Loucy (cell line): ENCODE measurements around the gene SUPT20H.

ENCODE experiments used
- H2AFZ ChIP-seq: fragments of 200-600 bp; sonication (generic); 2 replicates; pipeline ENCODE4 v1.6.0; 2016; ENCODE audit warnings: antibody characterized with exemption, mild to moderate bottlenecking, low read length, moderate library complexity
- H3F3A ChIP-seq: fragments of 200-600 bp; 2 replicates; pipeline ENCODE4 v1.6.0; 2016; ENCODE audit warnings: antibody characterized with exemption, low read depth, mild to moderate bottlenecking
- H3K27me3 ChIP-seq: fragments of 200-600 bp; sonication (generic); 2 replicates; pipeline ENCODE4 v1.6.1; 2014; ENCODE audit warnings: low read length, mild to moderate bottlenecking; ENCODE audit not compliant: insufficient read depth, poor library complexity, severe bottlenecking
- H3K36me3 ChIP-seq: fragments of 200-600 bp; sonication (generic); 2 replicates; pipeline ENCODE4 v1.6.1; 2016; ENCODE audit warnings: low read length; ENCODE audit not compliant: insufficient read depth
- H3K4me1 ChIP-seq: fragments of 200-600 bp; sonication (generic); 2 replicates; pipeline ENCODE4 v1.5.1; 2014; ENCODE audit warnings: low read length, mild to moderate bottlenecking; ENCODE audit not compliant: insufficient read depth, poor library complexity, severe bottlenecking
- H3K4me2 ChIP-seq: fragments of 200-600 bp; sonication (generic); 2 replicates; pipeline ENCODE4 v1.6.0; 2014; ENCODE audit warnings: antibody characterized with exemption, low read length, low read depth, mild to moderate bottlenecking; ENCODE audit not compliant: poor library complexity, severe bottlenecking
- H3K4me3 ChIP-seq: fragments of 200-600 bp; sonication (generic); 2 replicates; pipeline ENCODE4 v1.5.1; 2014; ENCODE audit warnings: low read length, mild to moderate bottlenecking, mixed read lengths; ENCODE audit not compliant: poor library complexity, severe bottlenecking
- H3K79me2 ChIP-seq: fragments of 200-600 bp; sonication (generic); 2 replicates; pipeline ENCODE4 v1.6.1; 2014; ENCODE audit warnings: low read length; ENCODE audit not compliant: insufficient read depth
- H3K9ac ChIP-seq: fragments of 200-600 bp; sonication (generic); 2 replicates; pipeline ENCODE4 v1.6.0; 2014; ENCODE audit warnings: mild to moderate bottlenecking, low read depth, low read length, moderate library complexity; ENCODE audit not compliant: poor library complexity, severe bottlenecking
- H3K9me2 ChIP-seq: fragments of 200-600 bp; sonication (generic); replicated peaks from 2 replicates; pipeline ENCODE4 v1.6.1; 2016; ENCODE audit warnings: low read depth, low read length, mixed read lengths
- H3K9me3 ChIP-seq: fragments of 200-600 bp; sonication (generic); 2 replicates; pipeline ENCODE4 v1.6.1; 2014; ENCODE audit warnings: mild to moderate bottlenecking, antibody characterized with exemption, low read length, low read depth; ENCODE audit not compliant: insufficient read depth
- H4K20me1 ChIP-seq: fragments of 200-600 bp; sonication (generic); 2 replicates; pipeline ENCODE4 v1.6.0; 2014; ENCODE audit warnings: antibody characterized with exemption, low read length, mild to moderate bottlenecking; ENCODE audit not compliant: insufficient read depth, poor library complexity, severe bottlenecking
- EZH2phosphoT487 ChIP-seq: fragments of 200-600 bp; IDR thresholded peaks from 2 replicates; pipeline ENCODE4 v1.6.1; 2018; ENCODE audit warnings: antibody characterized with exemption, mild to moderate bottlenecking, moderate library complexity, borderline replicate concordance
- TF ChIP-seq, protein P1 (sequence below): fragments of 200-600 bp; sonication (generic); conservative IDR thresholded peaks from 2 replicates; pipeline ENCODE4 v1.5.1; 2014; ENCODE audit warnings: mild to moderate bottlenecking, antibody characterized with exemption, low read length

SUPT20H gene

DNA sequence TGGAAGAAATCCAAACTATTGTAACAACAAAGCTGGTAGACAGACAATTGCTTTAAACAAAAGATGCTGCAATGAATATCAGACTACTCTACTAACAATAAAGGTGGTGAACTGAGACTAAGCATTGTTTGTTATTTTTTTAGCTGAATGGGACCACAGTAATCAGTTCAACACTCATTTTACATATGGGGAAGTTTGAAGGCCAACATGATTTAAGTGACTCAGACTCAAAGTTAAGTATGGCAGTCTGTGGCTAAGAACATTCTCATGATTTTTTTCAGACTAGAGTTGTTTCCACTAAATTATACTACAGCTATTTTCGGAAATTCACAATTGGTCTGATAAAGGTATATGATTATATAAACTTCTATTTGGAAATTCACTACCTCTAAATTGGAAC, 48.5 kb downstream of the SUPT20H start:
- Histone ChIP-seq H3K9me2 (no peaks in the 10 kb centered on the region), H3K4me3 (peak overlapping the region; percentile 23), H3K9ac (no peak overlapping the region), H3K4me1 (peaks cover 31% of the 10 kb centered on the region), H4K20me1 (peaks cover 15% of the 10 kb centered on the region), H3K27me3 (no peaks in the 10 kb centered on the region), H3K4me2 (peak overlapping the region; percentile 45), H3K79me2 (peaks cover 18% of the 10 kb centered on the region), H3K36me3 (peaks cover 93% of the 10 kb centered on the region), H2AFZ (no peak overlapping the region), H3K9me3 (no peaks in the 10 kb centered on the region), H3F3A (0 out of 2 replicates have a peak, but pooled peaks cover 8% of the 10 kb centered on the region)
- TF ChIP-seq EZH2phosphoT487 = no peak
- TF ChIP-seq, protein P1, sequence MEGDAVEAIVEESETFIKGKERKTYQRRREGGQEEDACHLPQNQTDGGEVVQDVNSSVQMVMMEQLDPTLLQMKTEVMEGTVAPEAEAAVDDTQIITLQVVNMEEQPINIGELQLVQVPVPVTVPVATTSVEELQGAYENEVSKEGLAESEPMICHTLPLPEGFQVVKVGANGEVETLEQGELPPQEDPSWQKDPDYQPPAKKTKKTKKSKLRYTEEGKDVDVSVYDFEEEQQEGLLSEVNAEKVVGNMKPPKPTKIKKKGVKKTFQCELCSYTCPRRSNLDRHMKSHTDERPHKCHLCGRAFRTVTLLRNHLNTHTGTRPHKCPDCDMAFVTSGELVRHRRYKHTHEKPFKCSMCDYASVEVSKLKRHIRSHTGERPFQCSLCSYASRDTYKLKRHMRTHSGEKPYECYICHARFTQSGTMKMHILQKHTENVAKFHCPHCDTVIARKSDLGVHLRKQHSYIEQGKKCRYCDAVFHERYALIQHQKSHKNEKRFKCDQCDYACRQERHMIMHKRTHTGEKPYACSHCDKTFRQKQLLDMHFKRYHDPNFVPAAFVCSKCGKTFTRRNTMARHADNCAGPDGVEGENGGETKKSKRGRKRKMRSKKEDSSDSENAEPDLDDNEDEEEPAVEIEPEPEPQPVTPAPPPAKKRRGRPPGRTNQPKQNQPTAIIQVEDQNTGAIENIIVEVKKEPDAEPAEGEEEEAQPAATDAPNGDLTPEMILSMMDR = no peak

DNA sequence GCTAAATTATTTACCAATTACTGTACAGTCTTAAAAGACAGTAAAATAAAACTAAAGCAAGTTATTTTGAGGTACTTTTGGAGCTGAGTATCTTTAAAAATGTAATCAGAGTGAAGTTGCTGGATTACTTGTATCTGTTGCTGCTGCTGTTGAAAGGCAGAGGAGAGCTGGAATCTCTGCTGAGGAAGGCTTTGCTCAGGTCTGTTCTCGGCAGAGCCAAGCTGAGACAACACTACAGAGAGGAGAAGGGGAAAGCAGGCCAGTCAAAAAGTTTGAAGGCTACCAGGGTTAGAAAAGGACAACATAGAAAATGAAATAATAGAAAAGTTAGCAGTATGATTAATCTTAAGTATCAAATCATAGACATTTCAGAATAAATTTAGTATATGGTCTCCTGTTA, 49.1 kb downstream of the SUPT20H start:
- Histone ChIP-seq H3K79me2 (peaks cover 22% of the 10 kb centered on the region), H3K9me2 (no peaks in the 10 kb centered on the region), H3K27me3 (no peaks in the 10 kb centered on the region), H3K9ac (no peak overlapping the region), H4K20me1 (peaks cover 15% of the 10 kb centered on the region), H2AFZ (no peak overlapping the region), H3K4me3 (no peak overlapping the region), H3K4me2 (no peak overlapping the region), H3K9me3 (no peaks in the 10 kb centered on the region), H3K36me3 (peaks cover 93% of the 10 kb centered on the region), H3K4me1 (peaks cover 34% of the 10 kb centered on the region), H3F3A (0 out of 2 replicates have a peak, but pooled peaks cover 8% of the 10 kb centered on the region)
- TF ChIP-seq, protein P1 = no peak
- no peak for TF ChIP-seq EZH2phosphoT487

DNA sequence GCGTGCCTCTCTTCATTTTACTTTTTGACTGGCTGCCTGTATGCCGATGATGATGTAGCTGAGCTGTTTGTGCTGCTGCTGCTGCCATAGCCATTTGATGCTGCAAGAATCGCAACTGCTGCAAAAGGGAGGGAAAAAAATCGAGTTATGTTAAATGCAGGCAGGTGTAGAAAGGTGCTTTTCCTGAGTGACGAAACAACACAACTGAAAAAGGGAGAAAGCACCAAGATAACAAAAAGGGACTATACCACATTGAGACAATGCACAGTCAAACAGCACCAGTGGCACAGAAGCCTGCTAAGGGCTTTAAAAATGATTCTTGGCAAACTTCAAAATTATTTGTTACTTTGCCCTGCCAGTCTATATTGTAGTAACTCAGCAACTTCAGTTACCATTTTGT, 49.8 kb downstream of the SUPT20H start:
- Histone ChIP-seq H3K9me2 (no peaks in the 10 kb centered on the region), H2AFZ (no peak overlapping the region), H3K4me2 (no peak overlapping the region), H3K27me3 (no peaks in the 10 kb centered on the region), H3K9ac (no peak overlapping the region), H3F3A (0 out of 2 replicates have a peak, but pooled peaks cover 8% of the 10 kb centered on the region), H3K36me3 (peaks cover 93% of the 10 kb centered on the region), H3K4me3 (no peak overlapping the region), H3K79me2 (peaks cover 29% of the 10 kb centered on the region), H4K20me1 (peaks cover 15% of the 10 kb centered on the region), H3K4me1 (peaks cover 34% of the 10 kb centered on the region), H3K9me3 (no peaks in the 10 kb centered on the region)
- TF ChIP-seq, protein P1 = no peak
- no peak for TF ChIP-seq EZH2phosphoT487
